PC-9 (cell line): ENCODE results near the gene MEAK7.

Source experiments
- EZH2 ChIP-seq: fragments of 200-600 bp; sonication (generic); IDR thresholded peaks from 2 replicates; pipeline ENCODE4 v1.8.0; 2017; ENCODE audit warnings: antibody characterized with exemption, low read depth
- TF ChIP-seq, protein P1 (sequence below): fragments of 200-600 bp; sonication (generic); conservative IDR thresholded peaks from 2 replicates; pipeline ENCODE4 v1.6.1; 2017; ENCODE audit warnings: mixed run types, antibody characterized with exemption, mild to moderate bottlenecking, moderate library complexity

- TF ChIP-seq, protein P1, sequence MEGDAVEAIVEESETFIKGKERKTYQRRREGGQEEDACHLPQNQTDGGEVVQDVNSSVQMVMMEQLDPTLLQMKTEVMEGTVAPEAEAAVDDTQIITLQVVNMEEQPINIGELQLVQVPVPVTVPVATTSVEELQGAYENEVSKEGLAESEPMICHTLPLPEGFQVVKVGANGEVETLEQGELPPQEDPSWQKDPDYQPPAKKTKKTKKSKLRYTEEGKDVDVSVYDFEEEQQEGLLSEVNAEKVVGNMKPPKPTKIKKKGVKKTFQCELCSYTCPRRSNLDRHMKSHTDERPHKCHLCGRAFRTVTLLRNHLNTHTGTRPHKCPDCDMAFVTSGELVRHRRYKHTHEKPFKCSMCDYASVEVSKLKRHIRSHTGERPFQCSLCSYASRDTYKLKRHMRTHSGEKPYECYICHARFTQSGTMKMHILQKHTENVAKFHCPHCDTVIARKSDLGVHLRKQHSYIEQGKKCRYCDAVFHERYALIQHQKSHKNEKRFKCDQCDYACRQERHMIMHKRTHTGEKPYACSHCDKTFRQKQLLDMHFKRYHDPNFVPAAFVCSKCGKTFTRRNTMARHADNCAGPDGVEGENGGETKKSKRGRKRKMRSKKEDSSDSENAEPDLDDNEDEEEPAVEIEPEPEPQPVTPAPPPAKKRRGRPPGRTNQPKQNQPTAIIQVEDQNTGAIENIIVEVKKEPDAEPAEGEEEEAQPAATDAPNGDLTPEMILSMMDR, result no peak
- TF ChIP-seq EZH2, result no peak
Observed at GRCh38 chr16:84497418-84498222, 6.8 kb downstream of the MEAK7 start.
